ENCODE results near the gene SIAH3.

The SIAH3 gene

DNA sequence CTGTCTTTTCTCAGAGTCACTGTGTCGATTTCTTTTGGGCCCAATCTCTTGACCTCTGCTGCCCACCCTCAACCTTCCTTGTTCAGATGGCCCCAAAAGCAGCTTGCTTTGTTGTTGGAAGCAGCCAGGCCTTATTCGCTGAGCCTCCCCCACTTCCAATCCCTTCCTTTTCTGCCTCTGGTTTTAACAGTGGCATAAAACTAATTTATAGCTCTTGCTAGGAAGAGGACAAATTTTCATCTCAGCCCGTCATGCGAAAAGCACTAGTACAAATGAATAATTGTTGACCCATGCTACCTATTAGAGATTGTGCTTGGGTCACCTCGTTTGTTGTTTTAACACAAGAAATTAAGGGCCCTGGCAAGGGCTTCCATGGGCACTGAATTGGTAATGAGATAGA, 51.1 kb downstream of the SIAH3 start:
- H3K4me3 ChIP-seq (ENCODE audit: low read depth, low read length): no peak overlapping the region
- TF ChIP-seq, protein P1, sequence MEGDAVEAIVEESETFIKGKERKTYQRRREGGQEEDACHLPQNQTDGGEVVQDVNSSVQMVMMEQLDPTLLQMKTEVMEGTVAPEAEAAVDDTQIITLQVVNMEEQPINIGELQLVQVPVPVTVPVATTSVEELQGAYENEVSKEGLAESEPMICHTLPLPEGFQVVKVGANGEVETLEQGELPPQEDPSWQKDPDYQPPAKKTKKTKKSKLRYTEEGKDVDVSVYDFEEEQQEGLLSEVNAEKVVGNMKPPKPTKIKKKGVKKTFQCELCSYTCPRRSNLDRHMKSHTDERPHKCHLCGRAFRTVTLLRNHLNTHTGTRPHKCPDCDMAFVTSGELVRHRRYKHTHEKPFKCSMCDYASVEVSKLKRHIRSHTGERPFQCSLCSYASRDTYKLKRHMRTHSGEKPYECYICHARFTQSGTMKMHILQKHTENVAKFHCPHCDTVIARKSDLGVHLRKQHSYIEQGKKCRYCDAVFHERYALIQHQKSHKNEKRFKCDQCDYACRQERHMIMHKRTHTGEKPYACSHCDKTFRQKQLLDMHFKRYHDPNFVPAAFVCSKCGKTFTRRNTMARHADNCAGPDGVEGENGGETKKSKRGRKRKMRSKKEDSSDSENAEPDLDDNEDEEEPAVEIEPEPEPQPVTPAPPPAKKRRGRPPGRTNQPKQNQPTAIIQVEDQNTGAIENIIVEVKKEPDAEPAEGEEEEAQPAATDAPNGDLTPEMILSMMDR (conservative IDR thresholded peaks at IDR 0.05; ENCODE audit: low read depth, low read length): no peak
- no peak for DNase-seq (ENCODE audit: low read depth)

DNA sequence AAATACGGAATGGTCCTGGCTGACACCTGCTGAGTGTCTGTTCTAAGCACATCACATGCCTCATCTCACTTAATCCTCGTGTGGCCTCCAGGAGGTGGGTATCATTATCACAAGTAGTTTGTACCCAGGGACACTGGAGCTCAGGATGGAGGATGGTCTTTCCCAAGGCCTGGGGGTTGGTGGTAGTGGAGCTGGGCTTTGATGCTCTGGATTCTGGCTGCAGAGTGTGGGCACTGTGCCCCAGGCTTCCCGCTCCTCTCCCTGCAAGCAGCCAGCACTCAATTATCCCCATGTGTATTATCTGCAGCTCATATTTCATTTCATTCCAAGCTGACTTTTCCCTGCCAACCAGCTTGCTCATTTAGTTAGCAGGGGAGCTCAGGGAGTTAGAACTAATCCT, 52.1 kb downstream of the SIAH3 start:
- H3K4me3 ChIP-seq (ENCODE audit: low read depth, low read length): no peak overlapping the region
- TF ChIP-seq, protein P1 (conservative IDR thresholded peaks at IDR 0.05; ENCODE audit: low read depth, low read length): no peak
- no peak for DNase-seq (ENCODE audit: low read depth)

DNA sequence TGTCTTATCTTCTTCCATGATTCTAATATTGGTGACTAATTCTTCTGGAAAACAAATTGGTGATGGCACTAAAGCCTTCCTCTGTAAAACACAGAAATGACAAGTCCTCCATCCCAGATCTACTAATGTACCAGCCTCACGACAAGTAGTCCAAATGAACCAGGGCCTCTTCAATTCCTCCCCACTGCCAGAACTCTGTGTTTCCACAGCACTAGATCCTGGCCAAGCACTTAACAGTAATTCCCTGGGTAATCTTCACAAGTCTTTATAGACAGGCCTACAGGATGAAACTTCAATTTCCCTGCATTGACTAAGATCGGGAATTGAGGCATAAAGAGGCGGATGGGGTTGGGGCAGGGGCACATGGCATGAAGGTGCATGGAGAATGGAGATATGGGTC, 52.7 kb downstream of the SIAH3 start:
- TF ChIP-seq, protein P1 (conservative IDR thresholded peaks at IDR 0.05; ENCODE audit: low read depth, low read length): no peak
- no peak for DNase-seq (ENCODE audit: low read depth)
- no peak overlapping the region for H3K4me3 ChIP-seq (ENCODE audit: low read depth, low read length)

DNA sequence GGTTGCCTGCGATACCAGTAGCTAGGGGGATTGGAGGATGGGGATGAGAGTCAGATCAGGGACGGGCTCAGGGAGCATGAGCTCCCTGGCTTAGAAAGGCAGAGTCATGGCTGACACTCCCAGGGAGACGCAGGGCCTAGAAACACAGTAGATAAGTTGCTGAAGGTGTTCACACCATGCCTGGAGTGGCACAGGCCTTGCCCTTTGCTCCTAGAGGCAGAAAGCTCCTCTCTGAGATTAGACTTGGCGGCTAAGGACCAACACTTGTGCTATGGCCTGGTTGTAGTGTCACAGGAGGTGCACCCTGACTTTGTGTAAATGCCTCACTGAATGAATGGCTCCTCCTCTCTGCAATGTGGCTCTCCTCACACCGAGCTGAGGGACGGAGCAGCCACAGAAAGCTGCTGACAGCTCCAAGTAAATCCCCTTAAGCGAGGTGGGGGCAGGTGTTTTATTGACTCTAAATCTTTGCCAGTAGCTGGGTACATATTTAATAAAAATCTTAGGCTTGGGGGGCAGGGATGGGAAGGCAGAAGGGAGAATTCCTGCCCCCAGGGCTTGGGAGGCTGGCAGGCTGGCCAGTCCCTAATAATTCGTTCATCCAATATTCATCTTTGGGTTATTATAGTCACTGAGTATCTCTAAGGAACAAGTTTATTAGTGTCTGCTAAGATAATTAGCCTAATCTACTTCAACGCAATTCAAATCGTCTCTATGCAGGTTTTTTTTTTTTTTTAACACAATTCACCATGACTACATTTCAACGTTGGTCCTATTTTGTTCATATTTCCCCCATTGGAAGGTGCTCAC, 54.9 kb downstream of the SIAH3 start:
- TF ChIP-seq, protein P1 (conservative IDR thresholded peaks at IDR 0.05; ENCODE audit: low read depth, low read length): no peak
- no peak for DNase-seq (ENCODE audit: low read depth)
- no peak overlapping the region for H3K4me3 ChIP-seq (ENCODE audit: low read depth, low read length)

DNA sequence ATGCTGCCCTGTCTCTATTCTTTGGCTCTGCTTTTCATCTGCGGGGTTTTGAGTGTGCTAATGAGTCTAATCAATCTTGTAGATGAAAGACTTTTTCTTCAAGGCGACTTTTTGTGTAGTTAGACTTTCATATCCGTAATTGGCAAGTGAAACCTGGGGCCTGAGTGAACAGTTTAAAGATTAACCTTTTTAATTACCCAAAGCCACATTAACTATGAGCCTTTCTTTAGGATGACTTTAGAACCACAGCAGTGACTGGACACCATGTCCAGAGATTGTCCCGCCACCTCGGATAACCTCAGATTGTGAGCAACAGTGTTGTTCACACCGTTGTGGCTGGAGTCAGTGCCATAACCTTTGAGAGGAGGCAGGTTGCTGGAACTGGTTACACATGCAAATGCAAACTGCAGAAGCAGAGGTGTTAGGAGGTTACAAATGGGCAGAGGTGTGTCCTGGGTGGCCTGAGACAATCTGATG, 58.7 kb downstream of the SIAH3 start:
- TF ChIP-seq, protein P1 (conservative IDR thresholded peaks at IDR 0.05; ENCODE audit: low read depth, low read length): no peak
- H3K4me3 ChIP-seq (ENCODE audit: low read depth, low read length): no peak overlapping the region
- no peak for DNase-seq (ENCODE audit: low read depth)

DNA sequence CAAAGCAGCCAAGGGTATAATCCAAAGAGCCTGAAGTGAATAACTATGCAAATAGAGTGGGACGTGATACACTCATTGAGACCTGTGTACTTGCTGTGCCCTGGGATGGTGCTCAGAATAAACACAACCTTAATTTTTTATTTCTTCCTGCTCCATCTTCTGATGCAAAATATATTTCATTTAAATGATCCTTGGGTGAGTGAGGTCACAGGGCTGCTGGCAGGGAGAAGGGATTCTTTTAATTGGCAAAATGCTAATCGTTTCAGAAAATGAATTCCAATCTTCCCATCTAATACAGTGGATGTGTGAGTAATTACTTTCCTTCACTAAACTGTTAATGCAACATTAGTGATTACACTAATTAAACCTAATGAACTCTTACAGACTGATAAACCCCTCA, 63.5 kb downstream of the SIAH3 start:
- TF ChIP-seq, protein P1 (conservative IDR thresholded peaks at IDR 0.05; ENCODE audit: low read depth, low read length): no peak
- DNase-seq (ENCODE audit: low read depth): no peak
- no peak overlapping the region for H3K4me3 ChIP-seq (ENCODE audit: low read depth, low read length)

DNA sequence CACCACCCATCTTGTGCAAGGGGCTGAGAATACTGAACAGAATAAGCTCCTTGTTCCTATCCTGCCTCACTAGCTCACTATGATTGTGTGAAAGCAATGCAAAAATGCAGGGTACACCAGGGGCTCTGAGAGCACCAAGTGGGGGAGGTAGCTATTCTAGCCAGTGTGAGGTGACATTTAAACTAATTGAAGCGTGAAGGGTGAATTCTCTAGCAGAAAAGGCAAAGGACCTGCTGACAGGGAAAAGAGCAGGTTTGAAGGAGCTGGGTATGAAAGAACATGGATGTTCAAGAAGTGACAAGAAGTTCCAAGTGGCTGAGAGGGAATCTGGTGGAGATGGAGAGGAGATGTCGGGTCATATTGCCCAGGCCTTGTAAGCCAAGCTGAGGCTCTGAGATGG, 64.2 kb downstream of the SIAH3 start:
- DNase-seq (ENCODE audit: low read depth): no peak
- no peak overlapping the region for H3K4me3 ChIP-seq (ENCODE audit: low read depth, low read length)
- TF ChIP-seq, protein P1 (conservative IDR thresholded peaks at IDR 0.05; ENCODE audit: low read depth, low read length): no peak
